Measurements from ENCODE around the gene IQCF5. TPM values are rescaled to one million over a fixed set of nuclear protein-coding genes. Genes with fewer than 3 reads are reported as not detected.
"Not testable (repeated sequence)": the region's sequence is repeated elsewhere in the genome, so short reads cannot be mapped to it uniquely, and the experiment has no call there.

The IQCF5 gene
- total and polyA plus RNA-seq, 7 donors, result not detected

GRCh38 chr3:51862886-51863285 lies 12.5 kb downstream of the IQCF5 start:
- TF ChIP-seq CTCF (IDR thresholded peaks at IDR 0.05), result no peak
- ATAC-seq, result no peak

GRCh38 chr3:51860703-51861665 lies 14.4 kb downstream of the IQCF5 start, which contains the start of gene IQCF2:
TSS of gene IQCF2 (plus strand) at chr3:51861615. CDS start at chr3:51861667, 52 bp downstream.
- DNase-seq (no peak), ATAC-seq (no peak)
- H3K4me1 ChIP-seq, result no peaks in the 10 kb centered on the region
- H3K9me3 ChIP-seq, result no peaks in the 10 kb centered on the region
- WGBS, 3 donors, result 61 to 64% (median 61%) methylated on average over 7 of the region's 7 CpGs
- H3K27me3 ChIP-seq (ENCODE audit: insufficient read depth in 3 of 3, low read length in 2 of 3), result peaks cover 0 to 3% (median 0%) of the 10 kb centered on the region in 3 donors
- no peak for TF ChIP-seq CTCF (IDR thresholded peaks at IDR 0.05)
- no peak within 1 kb of the TSS for H3K4me3 ChIP-seq
- no peaks in the 10 kb centered on the region for H3K36me3 ChIP-seq (ENCODE audit: insufficient read depth in 1 of 2, low read depth in 1 of 2)
- no peak within 1 kb of the TSS for H3K27ac ChIP-seq
- intact Hi-C loops (cut with DNase I), result no loop called here

More at GRCh38 chr3:51862886-51863285, 12.5 kb downstream of the IQCF5 start:
- no peak for DNase-seq
- Histone ChIP-seq H3K27me3 (ENCODE audit: insufficient read depth in 3 of 3, low read length in 2 of 3) (peaks cover 0 to 3% (median 0%) of the 10 kb centered on the region in 3 donors), H3K4me1 (no peaks in the 10 kb centered on the region), H3K4me3 (no peak overlapping the region), H3K9me3 (no peaks in the 10 kb centered on the region), H3K27ac (no peak overlapping the region), H3K36me3 (ENCODE audit: insufficient read depth in 1 of 2, low read depth in 1 of 2) (no peaks in the 10 kb centered on the region)
- intact Hi-C loops (cut with DNase I), result no loop called here
- 73 to 77% (median 75%) methylated on average over 13 of the region's 13 CpGs for WGBS, 3 donors

GRCh38 chr3:51855411-51855810 lies 20.0 kb downstream of the IQCF5 start:
- WGBS, 3 donors, result 73 to 97% (median 89%) methylated on average over 1 of the region's 1 CpG

GRCh38 chr3:51845129-51845528 lies 30.3 kb downstream of the IQCF5 start:
- Histone ChIP-seq H3K4me3 (no peak overlapping the region), H3K27me3 (ENCODE audit: insufficient read depth in 3 of 3, low read length in 2 of 3) (peaks cover 0 to 8% (median 0%) of the 10 kb centered on the region in 3 donors), H3K4me1 (no peaks in the 10 kb centered on the region), H3K36me3 (ENCODE audit: insufficient read depth in 1 of 2, low read depth in 1 of 2) (no peaks in the 10 kb centered on the region), H3K9me3 (peaks cover 3% of the 10 kb centered on the region), H3K27ac (no peak overlapping the region)
- no peak for ATAC-seq
- DNase-seq, result no peak
- intact Hi-C loops (cut with DNase I), result no loop called here
- no peak for TF ChIP-seq CTCF (IDR thresholded peaks at IDR 0.05)
- WGBS, 3 donors, result 73 to 77% (median 75%) methylated on average over 7 of the region's 7 CpGs

More at GRCh38 chr3:51855411-51855810, 20.0 kb downstream of the IQCF5 start:
- H3K4me1 ChIP-seq; ATAC-seq; H3K9me3 ChIP-seq; H3K36me3 ChIP-seq (ENCODE audit: insufficient read depth in 1 of 2, low read depth in 1 of 2); H3K27ac ChIP-seq; intact Hi-C loops (cut with DNase I); H3K4me3 ChIP-seq; DNase-seq; H3K27me3 ChIP-seq (ENCODE audit: insufficient read depth in 3 of 3, low read length in 2 of 3): not testable (repeated sequence)

- Histone ChIP-seq H3K4me3 (no peak overlapping the region), H3K9me3 (no peaks in the 10 kb centered on the region), H3K4me1 (no peaks in the 10 kb centered on the region), H3K27ac (no peak overlapping the region), H3K27me3 (ENCODE audit: insufficient read depth in 3 of 3, low read length in 2 of 3) (peaks cover 0 to 7% (median 0%) of the 10 kb centered on the region in 3 donors), H3K36me3 (ENCODE audit: insufficient read depth in 1 of 2, low read depth in 1 of 2) (no peaks in the 10 kb centered on the region)
- intact Hi-C loops (cut with DNase I), result no loop called here
- DNase-seq, result no peak
- ATAC-seq, result no peak
- TF ChIP-seq CTCF (IDR thresholded peaks at IDR 0.05), result no peak
- WGBS, 3 donors, result 83 to 86% (median 85%) methylated on average over 5 of the region's 5 CpGs
Measured at GRCh38 chr3:51836606-51837005, 38.8 kb downstream of the IQCF5 start.

Data from psoas muscle (tissue), 8 donors.